Hepatocyte (in vitro differentiated cells): ENCODE data around the gene TFIP11. TPM values are rescaled to one million over a fixed set of nuclear protein-coding genes. Genes with fewer than 3 reads are reported as not detected.

Experiments
- DNase-seq: peaks from one replicate; pipeline ENCODE4 v3.0.0-alpha.2; 2016; ENCODE audit warnings: low spot score
- H2AFZ ChIP-seq: fragments of 200-600 bp; sonication (generic); 2 replicates; pipeline ENCODE4 v1.6.0; 2016; ENCODE audit warnings: antibody characterized with exemption, mild to moderate bottlenecking
- H3K27ac ChIP-seq: fragments of 200-600 bp; sonication (generic); 2 replicates; pipeline ENCODE4 v1.5.1; 2016; ENCODE audit warnings: mild to moderate bottlenecking
- H3K27me3 ChIP-seq: fragments of 200-600 bp; sonication (generic); 2 replicates; pipeline ENCODE4 v1.6.1; 2016
- H3K36me3 ChIP-seq: fragments of 200-600 bp; sonication (generic); replicated peaks from 2 replicates; pipeline ENCODE4 v1.5.1; 2016; ENCODE audit warnings: low read depth; ENCODE audit not compliant: insufficient read depth
- H3K4me1 ChIP-seq: fragments of 200-600 bp; sonication (generic); 2 replicates; pipeline ENCODE4 v1.5.1; 2016; ENCODE audit warnings: mild to moderate bottlenecking, moderate library complexity; ENCODE audit not compliant: insufficient read depth
- H3K4me2 ChIP-seq: fragments of 200-600 bp; sonication (generic); 2 replicates; pipeline ENCODE4 v1.6.0; 2016
- H3K4me3 ChIP-seq: fragments of 200-600 bp; sonication (generic); 2 replicates; pipeline ENCODE4 v1.5.1; 2016; ENCODE audit warnings: mild to moderate bottlenecking
- H3K79me2 ChIP-seq: fragments of 200-600 bp; sonication (generic); 2 replicates; pipeline ENCODE4 v1.6.0; 2017; ENCODE audit warnings: mild to moderate bottlenecking
- H3K9me2 ChIP-seq: fragments of 200-600 bp; sonication (generic); replicated peaks from 2 replicates; pipeline ENCODE4 v1.6.0; 2017; ENCODE audit warnings: mild to moderate bottlenecking; ENCODE audit not compliant: insufficient read depth
- H3K9me3 ChIP-seq: fragments of 200-600 bp; sonication (generic); 2 replicates; pipeline ENCODE4 v1.5.1; 2016; ENCODE audit warnings: low read depth, mild to moderate bottlenecking
- H4K20me1 ChIP-seq: fragments of 200-600 bp; sonication (generic); 2 replicates; pipeline ENCODE4 v1.6.0; 2016; ENCODE audit warnings: mild to moderate bottlenecking; ENCODE audit not compliant: insufficient read depth, poor library complexity, severe bottlenecking
- EZH2 ChIP-seq: fragments of 200-600 bp; sonication (generic); IDR thresholded peaks from 2 replicates; pipeline ENCODE4 v1.6.1; 2016; ENCODE audit warnings: antibody characterized with exemption, mild to moderate bottlenecking, borderline replicate concordance
- EZH2phosphoT487 ChIP-seq: fragments of 200-600 bp; sonication (generic); IDR thresholded peaks from one replicate; pipeline ENCODE4 v1.6.1; 2018; ENCODE audit warnings: antibody characterized with exemption, mild to moderate bottlenecking, low read depth, moderate library complexity; ENCODE audit not compliant: unreplicated experiment, severe bottlenecking
- WGBS: methylation state at CpG from one replicate; pipeline ENCODE4 v1.1.6; 2016; ENCODE audit warnings: low lambda C conversion rate; ENCODE audit errors: missing lambda C conversion rate; 5-methylcytosine and 5-hydroxymethylcytosine counted together
- polyA plus RNA-seq: library from polyadenylated mRNA; unstranded; fragments of >200 nt; fragmentation: Nextera tagmentation; extraction: Ambion mirVana; gene quantifications from 2 replicates; pipeline ENCODE4 v1.2.1, GENCODE V29; 2016
- total RNA-seq: library from RNA; depleted of rRNA; stranded (reverse); fragments of >200 nt; gene quantifications from 2 replicates; pipeline ENCODE4 v1.2.3, GENCODE V29; 2014
- TF ChIP-seq, protein P1 (sequence below): fragments of 200-600 bp; sonication (generic); IDR thresholded peaks from 2 replicates; pipeline ENCODE4 v1.5.1; 2016; ENCODE audit warnings: antibody characterized with exemption, mild to moderate bottlenecking; ENCODE audit not compliant: poor library complexity

Gene TFIP11
- total and polyA plus RNA-seq, 2 experiments from 2014 or later, result 19.6 to 21.3 TPM

DNA sequence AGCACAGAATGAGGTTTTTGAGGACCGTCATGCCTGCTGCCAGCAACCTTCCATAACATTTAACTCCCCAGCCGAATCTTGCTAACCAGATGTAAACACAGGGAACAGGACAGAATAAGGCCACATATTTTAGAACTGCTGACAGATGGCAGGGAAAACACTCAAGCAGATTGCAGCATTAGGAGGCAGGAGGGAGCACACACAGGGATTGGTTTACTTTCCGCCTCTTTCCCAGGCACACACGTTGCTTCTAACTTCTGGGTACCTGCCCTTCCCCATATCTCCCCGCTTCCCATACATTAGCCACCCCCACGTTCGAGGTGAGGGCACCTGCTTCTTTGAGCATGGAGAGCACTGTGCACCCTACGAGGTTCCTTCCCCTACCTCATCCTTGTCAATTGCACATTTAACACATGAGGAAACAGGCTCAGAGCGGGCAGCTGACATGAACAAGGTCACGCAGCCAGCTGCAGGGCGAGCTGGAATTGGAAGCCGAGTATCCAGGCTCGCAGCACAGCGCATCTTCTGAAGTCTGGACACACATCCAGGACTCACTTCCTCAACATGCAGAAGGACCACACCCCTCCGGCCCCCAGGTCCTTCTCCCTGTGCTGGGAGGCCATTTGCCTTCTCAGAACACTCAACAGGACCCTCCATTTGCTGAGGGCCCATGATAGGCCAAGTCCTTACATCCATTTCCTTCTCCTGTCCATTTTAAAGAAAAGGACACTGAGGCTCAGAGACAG lies 64.5 kb downstream of the TFIP11 start:
- Histone ChIP-seq H3K79me2 (no peaks in the 10 kb centered on the region), H4K20me1 (no peaks in the 10 kb centered on the region), H3K36me3 (no peaks in the 10 kb centered on the region), H3K4me1 (no peaks in the 10 kb centered on the region), H3K4me3 (no peak overlapping the region), H3K9me3 (no peaks in the 10 kb centered on the region), H2AFZ (no peak overlapping the region), H3K27me3 (no peaks in the 10 kb centered on the region), H3K27ac (no peak overlapping the region), H3K9me2 (no peaks in the 10 kb centered on the region), H3K4me2 (no peak overlapping the region)
- 84% methylated on average over 15 of the region's 15 CpGs for WGBS
- no peak for TF ChIP-seq EZH2
- no peak for TF ChIP-seq EZH2phosphoT487
- TF ChIP-seq, protein P1, sequence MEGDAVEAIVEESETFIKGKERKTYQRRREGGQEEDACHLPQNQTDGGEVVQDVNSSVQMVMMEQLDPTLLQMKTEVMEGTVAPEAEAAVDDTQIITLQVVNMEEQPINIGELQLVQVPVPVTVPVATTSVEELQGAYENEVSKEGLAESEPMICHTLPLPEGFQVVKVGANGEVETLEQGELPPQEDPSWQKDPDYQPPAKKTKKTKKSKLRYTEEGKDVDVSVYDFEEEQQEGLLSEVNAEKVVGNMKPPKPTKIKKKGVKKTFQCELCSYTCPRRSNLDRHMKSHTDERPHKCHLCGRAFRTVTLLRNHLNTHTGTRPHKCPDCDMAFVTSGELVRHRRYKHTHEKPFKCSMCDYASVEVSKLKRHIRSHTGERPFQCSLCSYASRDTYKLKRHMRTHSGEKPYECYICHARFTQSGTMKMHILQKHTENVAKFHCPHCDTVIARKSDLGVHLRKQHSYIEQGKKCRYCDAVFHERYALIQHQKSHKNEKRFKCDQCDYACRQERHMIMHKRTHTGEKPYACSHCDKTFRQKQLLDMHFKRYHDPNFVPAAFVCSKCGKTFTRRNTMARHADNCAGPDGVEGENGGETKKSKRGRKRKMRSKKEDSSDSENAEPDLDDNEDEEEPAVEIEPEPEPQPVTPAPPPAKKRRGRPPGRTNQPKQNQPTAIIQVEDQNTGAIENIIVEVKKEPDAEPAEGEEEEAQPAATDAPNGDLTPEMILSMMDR, result no peak
- no peak for DNase-seq

DNA sequence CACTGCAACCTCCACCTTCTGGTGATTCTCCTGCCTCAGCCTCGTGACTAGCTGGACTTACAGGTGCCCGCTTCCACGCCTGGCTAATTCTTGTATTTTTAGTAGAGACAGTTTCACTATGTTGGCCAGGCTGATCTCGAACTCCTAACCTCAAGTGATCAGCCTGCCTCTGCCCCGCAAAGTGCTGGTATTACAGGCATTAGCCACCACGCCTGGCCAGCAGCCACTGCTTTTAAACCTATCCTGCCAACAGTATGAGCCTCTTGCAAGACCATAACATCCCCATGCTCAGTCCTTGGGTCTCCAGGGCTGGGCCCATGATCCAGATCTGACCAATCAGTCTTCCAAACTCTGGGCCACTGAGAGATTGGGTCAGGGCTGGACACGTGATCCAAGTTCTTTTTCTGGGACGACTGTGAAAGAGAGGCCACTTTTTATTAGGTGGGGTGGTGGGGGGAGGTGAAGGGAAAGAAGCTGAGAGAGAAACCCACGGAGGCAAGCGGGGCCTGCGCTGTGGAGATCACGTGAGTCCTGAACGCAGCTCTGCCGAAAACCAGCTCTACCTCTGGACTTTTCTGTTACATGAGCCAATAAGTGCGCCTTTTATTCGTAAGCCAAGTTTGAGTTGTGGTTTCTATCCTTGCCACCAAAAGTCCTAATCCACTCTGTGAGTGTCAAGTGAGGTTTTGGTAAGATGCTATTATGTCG lies 65.3 kb downstream of the TFIP11 start:
- no peak overlapping the region for H3K27ac ChIP-seq

DNA sequence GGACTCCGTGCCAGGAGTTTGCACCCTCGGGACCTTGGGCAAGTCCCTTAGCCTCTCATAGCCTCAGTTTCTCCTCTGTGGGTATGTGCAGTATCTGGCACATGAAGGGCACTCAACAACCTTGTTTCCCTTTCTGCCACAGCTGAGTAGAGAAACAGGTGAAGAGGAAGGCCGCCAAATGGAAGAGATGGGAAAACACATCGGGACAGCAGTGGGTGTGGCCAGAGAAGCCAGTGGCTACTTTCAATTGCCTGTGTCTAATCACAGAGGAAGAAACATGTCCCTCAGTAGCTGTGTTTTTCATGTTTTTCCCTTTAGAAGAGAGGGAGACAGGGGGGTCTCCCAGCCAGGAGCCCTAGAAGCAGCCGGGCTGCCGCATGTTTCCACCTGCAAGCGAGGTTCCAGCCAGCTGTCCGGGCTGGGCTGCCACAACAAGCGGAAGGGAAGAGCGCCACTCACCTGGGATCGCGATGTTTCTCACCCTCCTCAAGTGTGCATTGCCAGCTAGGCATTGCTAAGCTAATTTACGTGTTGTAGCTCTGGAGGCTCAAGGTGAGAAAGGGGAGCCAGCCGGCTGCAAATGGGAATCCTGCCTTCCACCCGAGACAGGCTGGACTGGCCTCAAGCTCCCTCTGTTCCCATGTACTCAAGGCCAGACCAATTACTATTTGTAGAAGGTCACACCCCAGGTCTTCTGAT lies 66.5 kb downstream of the TFIP11 start:
- no peaks in the 10 kb centered on the region for H3K9me3 ChIP-seq
- WGBS, result 87% methylated on average over 15 of the region's 15 CpGs
- no peaks in the 10 kb centered on the region for H3K27me3 ChIP-seq

More for the DNA sequence above, 65.3 kb downstream of the TFIP11 start:
- no peaks in the 10 kb centered on the region for H3K9me3 ChIP-seq
- DNase-seq, result no peak
- H2AFZ ChIP-seq, result no peak overlapping the region
- no peaks in the 10 kb centered on the region for H3K36me3 ChIP-seq
- no peaks in the 10 kb centered on the region for H4K20me1 ChIP-seq
- TF ChIP-seq EZH2 (no peak), EZH2phosphoT487 (no peak)
- TF ChIP-seq, protein P1, result no peak
- H3K79me2 ChIP-seq, result no peaks in the 10 kb centered on the region
- no peaks in the 10 kb centered on the region for H3K9me2 ChIP-seq
- H3K27me3 ChIP-seq, result no peaks in the 10 kb centered on the region
- H3K4me2 ChIP-seq, result no peak overlapping the region
- no peak overlapping the region for H3K4me3 ChIP-seq
- H3K4me1 ChIP-seq, result no peaks in the 10 kb centered on the region
- 92% methylated on average over 17 of the region's 17 CpGs for WGBS

More for the DNA sequence above, 66.5 kb downstream of the TFIP11 start:
- no peaks in the 10 kb centered on the region for H3K79me2 ChIP-seq
- no peaks in the 10 kb centered on the region for H3K36me3 ChIP-seq
- DNase-seq, result no peak
- H3K4me1 ChIP-seq, result no peaks in the 10 kb centered on the region
- TF ChIP-seq EZH2phosphoT487 (no peak), EZH2 (no peak)
- TF ChIP-seq, protein P1, result no peak
- no peak overlapping the region for H2AFZ ChIP-seq
- H4K20me1 ChIP-seq, result no peaks in the 10 kb centered on the region
- no peak overlapping the region for H3K4me2 ChIP-seq
- H3K27ac ChIP-seq, result peak overlapping the region; percentile 56
- H3K9me2 ChIP-seq, result no peaks in the 10 kb centered on the region
- no peak overlapping the region for H3K4me3 ChIP-seq
